Neural cell (in vitro differentiated cells): ENCODE results near the gene P2RY14. TPM values are rescaled to one million over a fixed set of nuclear protein-coding genes. Genes with fewer than 3 reads are reported as not detected.
A peak's percentile ranks its signal among the peaks of the same experiment; 100 is the strongest.

Experiments used
- H2AFZ ChIP-seq: fragments of 200-600, 300-800 bp; sonication (generic), shearing (Covaris generic); 2 replicates; pipeline ENCODE4 v1.6.0; 2014; ENCODE audit warnings: low read depth, mild to moderate bottlenecking, antibody characterized with exemption, low read length, moderate library complexity
- H3F3A ChIP-seq: fragments of 200-600 bp; shearing (Covaris generic); 2 replicates; pipeline ENCODE4 v1.6.1; 2016; ENCODE audit warnings: mild to moderate bottlenecking, moderate library complexity, mixed read lengths, antibody characterized with exemption, low read length; ENCODE audit not compliant: insufficient read depth, poor library complexity, severe bottlenecking
- H3K27ac ChIP-seq: fragments of 200-600, 300-800 bp; sonication (generic), shearing (Covaris generic); 2 replicates; pipeline ENCODE4 v1.5.1; 2014; ENCODE audit warnings: mild to moderate bottlenecking, low read length, moderate library complexity
- H3K27me3 ChIP-seq: fragments of 300-800, 200-600 bp; sonication (generic), shearing (Covaris generic); 2 replicates; pipeline ENCODE4 v1.6.0; 2014; ENCODE audit warnings: mild to moderate bottlenecking, low read depth, low read length, moderate library complexity; ENCODE audit not compliant: insufficient read depth
- H3K36me3 ChIP-seq: fragments of 300-800, 200-600 bp; sonication (generic), shearing (Covaris generic); 2 replicates; pipeline ENCODE4 v1.5.1; 2014; ENCODE audit warnings: mild to moderate bottlenecking, antibody characterized with exemption, low read length, moderate library complexity; ENCODE audit not compliant: insufficient read depth
- H3K4me2 ChIP-seq: fragments of 300-800, 200-600 bp; sonication (generic), shearing (Covaris generic); 2 replicates; pipeline ENCODE4 v1.6.0; 2014; ENCODE audit warnings: mild to moderate bottlenecking, low read length
- H3K4me3 ChIP-seq: fragments of 300-800, 200-600 bp; sonication (generic), shearing (Covaris generic); 2 replicates; pipeline ENCODE4 v1.5.1; 2014; ENCODE audit warnings: mild to moderate bottlenecking, low read length, moderate library complexity
- H3K79me2 ChIP-seq: fragments of 200-600 bp; shearing (Covaris generic); replicated peaks from 2 replicates; pipeline ENCODE4 v1.6.0; 2014; ENCODE audit warnings: mild to moderate bottlenecking, low read length, moderate library complexity; ENCODE audit not compliant: insufficient read depth
- H3K9ac ChIP-seq: fragments of 300-800, 200-600 bp; sonication (generic), shearing (Covaris generic); 2 replicates; pipeline ENCODE4 v1.6.1; 2016; ENCODE audit warnings: mild to moderate bottlenecking, low read length, mixed read lengths
- H3K9me2 ChIP-seq: fragments of 200-600 bp; shearing (Covaris generic); 2 replicates; pipeline ENCODE4 v1.6.1; 2016; ENCODE audit warnings: mild to moderate bottlenecking, low read length, mixed read lengths; ENCODE audit not compliant: insufficient read depth
- H3K9me3 ChIP-seq: fragments of 200-600, 300-800 bp; sonication (generic), shearing (Covaris generic); 2 replicates; pipeline ENCODE4 v1.6.1; 2016; ENCODE audit warnings: mild to moderate bottlenecking, mixed run types, low read length, moderate library complexity, mixed read lengths
- H4K20me1 ChIP-seq: fragments of 200-600 bp; shearing (Covaris generic); 2 replicates; pipeline ENCODE4 v1.6.1; 2016; ENCODE audit warnings: mild to moderate bottlenecking, mixed run types; ENCODE audit not compliant: insufficient read depth
- CTCF ChIP-seq: fragments of 450-650 bp; IDR thresholded peaks from 2 replicates; pipeline ENCODE4 v1.5.1; 2014; ENCODE audit warnings: antibody characterized with exemption, mild to moderate bottlenecking, moderate library complexity; ENCODE audit not compliant: poor library complexity, severe bottlenecking
- EP300 ChIP-seq: fragments of 450-650 bp; conservative IDR thresholded peaks from 2 replicates; pipeline ENCODE4 v1.6.1; 2014; ENCODE audit warnings: antibody characterized with exemption, mild to moderate bottlenecking, moderate library complexity; ENCODE audit not compliant: poor library complexity, severe bottlenecking
- EZH2 ChIP-seq: fragments of 200-600, 300-800 bp; shearing (Covaris generic), sonication (generic); IDR thresholded peaks from 2 replicates; pipeline ENCODE4 v1.6.1; 2014; ENCODE audit warnings: antibody characterized with exemption, low read length, borderline replicate concordance, mild to moderate bottlenecking; ENCODE audit not compliant: insufficient read depth, poor library complexity, severe bottlenecking
- MXI1 ChIP-seq: fragments of 450-650 bp; conservative IDR thresholded peaks from 2 replicates; pipeline ENCODE4 v1.6.1; 2014; ENCODE audit warnings: antibody characterized with exemption, mild to moderate bottlenecking; ENCODE audit not compliant: poor library complexity, severe bottlenecking
- RAD21 ChIP-seq: fragments of 450-650 bp; conservative IDR thresholded peaks from 2 replicates; pipeline ENCODE4 v1.6.1; 2014; ENCODE audit warnings: antibody characterized with exemption, mild to moderate bottlenecking, moderate library complexity
- REST ChIP-seq: IDR thresholded peaks from 2 replicates; pipeline ENCODE4 v1.6.1; 2012; ENCODE audit warnings: borderline replicate concordance
- SMC3 ChIP-seq: fragments of 450-650 bp; conservative IDR thresholded peaks from 2 replicates; pipeline ENCODE4 v1.6.1; 2014; ENCODE audit warnings: antibody characterized with exemption, mild to moderate bottlenecking, moderate library complexity; ENCODE audit not compliant: poor library complexity
- TAF1 ChIP-seq: IDR thresholded peaks from 2 replicates; pipeline ENCODE4 v1.6.1; 2012; ENCODE audit warnings: low read depth
- polyA plus RNA-seq: library from polyadenylated mRNA; depleted of rRNA; stranded (reverse); fragments of >200 nt; gene quantifications from 2 replicates; pipeline ENCODE4 v1.2.3, GENCODE V29; 2014

Gene P2RY14
- polyA plus RNA-seq, 1 donor from 2014 or later: not detected

GRCh38 chr3:151282921-151283320 is 4.6 kb upstream of the P2RY14 start:
- no peak overlapping the region for H3K4me2 ChIP-seq
- H3K9me2 ChIP-seq: no peaks in the 10 kb centered on the region
- no peaks in the 10 kb centered on the region for H4K20me1 ChIP-seq
- no peaks in the 10 kb centered on the region for H3K27me3 ChIP-seq
- H3K9ac ChIP-seq: no peak overlapping the region
- H3K27ac ChIP-seq: no peak overlapping the region
- H3K36me3 ChIP-seq: no peaks in the 10 kb centered on the region
- TF ChIP-seq SMC3 (peak; percentile 77), RAD21 (peak; percentile 80), CTCF (peak; percentile 77), MXI1 (no peak), TAF1 (no peak)
- H3K79me2 ChIP-seq: no peaks in the 10 kb centered on the region
- no peak overlapping the region for H2AFZ ChIP-seq
- H3F3A ChIP-seq: no peaks in the 10 kb centered on the region
- H3K4me3 ChIP-seq: no peak overlapping the region
- H3K9me3 ChIP-seq: no peaks in the 10 kb centered on the region

DNA sequence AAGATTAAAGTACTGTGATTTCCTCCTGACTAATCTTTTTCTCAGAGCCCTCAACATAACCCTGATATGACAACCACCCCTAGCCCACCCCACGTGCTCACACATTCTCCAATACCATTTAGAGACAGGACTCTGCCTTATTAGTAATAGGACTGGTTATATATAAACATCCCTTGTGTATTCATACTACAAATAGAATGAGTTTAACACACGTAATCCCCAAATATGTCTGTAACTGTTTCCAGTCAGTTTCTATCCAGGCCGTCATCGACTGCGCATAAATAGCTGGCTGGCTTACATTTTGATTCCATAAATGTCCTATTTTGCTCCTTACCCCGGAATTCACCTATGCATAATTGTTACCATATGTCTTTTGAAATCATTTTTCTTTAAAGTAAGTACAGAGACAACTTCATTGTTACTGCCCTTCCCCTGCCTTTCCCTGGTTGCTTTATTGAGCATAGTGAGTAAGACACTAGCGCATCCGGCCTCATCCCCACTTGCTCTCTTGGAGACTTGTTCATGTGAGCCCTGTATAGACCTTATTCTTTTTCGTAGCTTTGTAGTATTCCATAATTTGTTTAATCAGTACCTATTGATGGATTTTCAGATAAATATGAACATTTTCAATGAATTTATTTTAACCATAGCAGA is 3.5 kb upstream of the P2RY14 start:
- Histone ChIP-seq H4K20me1 (no peaks in the 10 kb centered on the region), H3K79me2 (no peaks in the 10 kb centered on the region), H3K4me3 (no peak overlapping the region), H2AFZ (no peak overlapping the region), H3F3A (no peaks in the 10 kb centered on the region), H3K27me3 (no peaks in the 10 kb centered on the region), H3K9me2 (no peaks in the 10 kb centered on the region), H3K27ac (no peak overlapping the region), H3K36me3 (no peaks in the 10 kb centered on the region), H3K9ac (no peak overlapping the region), H3K4me2 (no peak overlapping the region), H3K9me3 (no peaks in the 10 kb centered on the region)
- TF ChIP-seq RAD21 (no peak), REST (no peak)

GRCh38 chr3:151276687-151277042 is 1.7 kb downstream of the P2RY14 start:
- Histone ChIP-seq H4K20me1 (no peaks in the 10 kb centered on the region), H3K27ac (no peak overlapping the region), H3K9me3 (no peaks in the 10 kb centered on the region), H3K9me2 (no peaks in the 10 kb centered on the region), H3K27me3 (no peaks in the 10 kb centered on the region), H3F3A (no peaks in the 10 kb centered on the region), H3K9ac (no peak overlapping the region), H3K79me2 (no peaks in the 10 kb centered on the region), H3K4me2 (no peak overlapping the region), H2AFZ (no peak overlapping the region), H3K4me3 (no peak overlapping the region), H3K36me3 (no peaks in the 10 kb centered on the region)
- TF ChIP-seq RAD21: no peak
- no peak for TF ChIP-seq SMC3
- no peak for TF ChIP-seq MXI1
- TF ChIP-seq CTCF: no peak
- no peak for TF ChIP-seq EZH2
- no peak for TF ChIP-seq EP300
- TF ChIP-seq REST: no peak
